GM18909 (cell line): Measurements from ENCODE around the gene DAAM2.

Source experiments
- ATAC-seq: cut with Tn5 transposase; IDR thresholded peaks from one replicate; pipeline ENCODE4 v1.9.1; 2021; ENCODE audit warnings: mild to moderate bottlenecking; ENCODE audit not compliant: unreplicated experiment, poor library complexity

Gene DAAM2

GRCh38 chr6:39880594-39880993 is 88.4 kb downstream of the DAAM2 start:
- ATAC-seq: no peak

GRCh38 chr6:39881851-39882530 is 89.8 kb downstream of the DAAM2 start:
- no peak for ATAC-seq

- ATAC-seq: no peak
These were observed 90.3 kb downstream of the DAAM2 start for GRCh38 chr6:39882531-39882899.

- ATAC-seq: no peak
These were observed 92.5 kb downstream of the DAAM2 start for GRCh38 chr6:39884696-39885095.

- ATAC-seq: no peak
These were observed 93.5 kb downstream of the DAAM2 start for GRCh38 chr6:39885691-39886090.

GRCh38 chr6:39886871-39887270 is 94.7 kb downstream of the DAAM2 start:
- ATAC-seq: no peak

- ATAC-seq: no peak
These were observed 95.7 kb downstream of the DAAM2 start for GRCh38 chr6:39887692-39888450.

GRCh38 chr6:39889229-39889628 is 97.1 kb downstream of the DAAM2 start:
- no peak for ATAC-seq

GRCh38 chr6:39891353-39891752 is 99.2 kb downstream of the DAAM2 start:
- ATAC-seq: no peak

- ATAC-seq: no peak
These were observed 99.8 kb downstream of the DAAM2 start for GRCh38 chr6:39891976-39892375.

- ATAC-seq: no peak
These were observed 100.4 kb downstream of the DAAM2 start for GRCh38 chr6:39892490-39893129.

GRCh38 chr6:39893286-39893685 is 101.1 kb downstream of the DAAM2 start:
- no peak for ATAC-seq

GRCh38 chr6:39896701-39897100 is 104.5 kb downstream of the DAAM2 start:
- ATAC-seq: no peak

- no peak for ATAC-seq
These were observed 105.5 kb downstream of the DAAM2 start for GRCh38 chr6:39897698-39898097.

GRCh38 chr6:39898625-39899024 is 106.4 kb downstream of the DAAM2 start:
- ATAC-seq: no peak

- no peak for ATAC-seq
These were observed 107.5 kb downstream of the DAAM2 start for GRCh38 chr6:39899554-39900295.

GRCh38 chr6:39901116-39901655 is 109.0 kb downstream of the DAAM2 start:
- ATAC-seq: no peak

GRCh38 chr6:39901670-39902069 is 109.5 kb downstream of the DAAM2 start:
- no peak for ATAC-seq

- no peak for ATAC-seq
These were observed 110.0 kb downstream of the DAAM2 start for GRCh38 chr6:39902136-39902535.

- no peak for ATAC-seq
These were observed 110.8 kb downstream of the DAAM2 start for GRCh38 chr6:39902786-39903465.
